Gastrocnemius medialis (tissue), 4 donors: Measurements from ENCODE around the gene NADSYN1. TPM values are rescaled to one million over a fixed set of nuclear protein-coding genes. Genes with fewer than 3 reads are reported as not detected.

Experiments used
- ATAC-seq, 2 donors: fragments of 150-250 bp; one replicate each; pipeline ENCODE4 v1.9.1; 2016
- DNase-seq, 2 donors: peaks; one replicate each; pipeline ENCODE4 v3.0.0-alpha.2; 2019
- H3K27ac ChIP-seq, 4 donors: fragments of 200-600 bp; sonication (generic); 1 replicate in 1 of 4; 2 replicates in 3 of 4; pipeline ENCODE4 v1.5.1; 2016 to 2018; ENCODE audit warnings: mild to moderate bottlenecking in 2 of 4, moderate library complexity in 1 of 4
- H3K27me3 ChIP-seq, 3 donors: fragments of 200-600 bp; sonication (generic) in 2 of 3; 1 replicate in 1 of 3; 2 replicates in 2 of 3; pipeline versions ENCODE4 v1.5.1 to v1.6.0; 2016 to 2019; ENCODE audit warnings: mild to moderate bottlenecking in 1 of 3, moderate library complexity in 1 of 3
- H3K36me3 ChIP-seq, 2 donors: fragments of 200-600 bp; sonication (generic) in 1 of 2; one replicate each; pipeline ENCODE4 v1.5.1; 2017 to 2018
- H3K4me1 ChIP-seq, 2 donors: fragments of 200-600 bp; sonication (generic) in 1 of 2; one replicate each; pipeline ENCODE4 v1.5.1; 2016 to 2017; ENCODE audit warnings: mild to moderate bottlenecking in 2 of 2
- H3K4me3 ChIP-seq, 4 donors: fragments of 200-600 bp; sonication (generic) in 3 of 4; 1 replicate in 1 of 4; 2 replicates in 3 of 4; pipeline ENCODE4 v1.5.1; 2016 to 2019; ENCODE audit warnings: mild to moderate bottlenecking in 2 of 4
- H3K9me3 ChIP-seq, 3 donors: fragments of 200-600 bp; sonication (generic) in 2 of 3; 1 replicate in 1 of 3; 2 replicates in 2 of 3; pipeline ENCODE4 v1.5.1; 2016 to 2019
- CTCF ChIP-seq, 5 experiments: fragments of 450-650 bp in 3 of 5; fragments of 200-600 bp in 2 of 5; sonication (generic) in 2 of 5; IDR thresholded peaks in 4 of 5; conservative IDR thresholded peaks in 1 of 5; 1 replicate in 4 of 5; 2 replicates in 1 of 5; pipeline ENCODE4 v1.5.1; 2016 to 2019; ENCODE audit warnings: antibody characterized with exemption in 5 of 5, mild to moderate bottlenecking in 3 of 5, moderate library complexity in 3 of 5
- POLR2A ChIP-seq, 2 donors: fragments of 450-650 bp; IDR thresholded peaks; one replicate each; pipeline ENCODE4 v1.6.1; 2017; ENCODE audit warnings: antibody characterized with exemption in 2 of 2, mild to moderate bottlenecking in 2 of 2, moderate library complexity in 2 of 2
- in situ Hi-C, 4 donors: fragments of 200-750 bp; cut with MboI; loops; one replicate each; pipeline versions ENCODE4 v1.15.0 to v1.8.0; 2017; ENCODE audit warnings: low sequenced_read_pairs in 4 of 4
- intact Hi-C: fragments of 100-400 bp; cut with DNase I; formaldehyde crosslinking; loops from one replicate; pipeline ENCODE4 v1.15.1; 2023; ENCODE audit warnings: low total_unique reads
- total RNA-seq, 4 donors: library from RNA; depleted of rRNA; stranded (reverse); fragments of >200 nt; gene quantifications; one replicate each; pipeline versions ENCODE4 v1.1.0 to v1.2.3, GENCODE V29; 2016

The NADSYN1 gene
- total RNA-seq, 4 donors from 2014 or later = 10.5 to 27.1 (median 16.0) TPM

- Histone ChIP-seq H3K27ac (no peak overlapping the region), H3K36me3 (peaks cover 0 to 87% of the 10 kb centered on the region in 2 donors), H3K4me1 (no peaks in the 10 kb centered on the region), H3K27me3 (no peaks in the 10 kb centered on the region), H3K9me3 (no peaks in the 10 kb centered on the region), H3K4me3 (no peak overlapping the region)
- no peak for ATAC-seq
- DNase-seq = no peak
- intact Hi-C loops (no loop called here), in situ Hi-C loops (no loop called here)
- no peak for TF ChIP-seq CTCF (IDR thresholded peaks at IDR 0.05 in 4 of 5, conservative IDR thresholded peaks at IDR 0.05 in 1 of 5)
- no peak for TF ChIP-seq POLR2A (IDR thresholded peaks at IDR 0.05)
Observed at GRCh38 chr11:71481101-71481960, 28.3 kb downstream of the NADSYN1 start.

GRCh38 chr11:71482216-71482615 is 29.2 kb downstream of the NADSYN1 start:
- Histone ChIP-seq H3K27ac (no peak overlapping the region), H3K27me3 (no peaks in the 10 kb centered on the region), H3K36me3 (peaks cover 0 to 82% of the 10 kb centered on the region in 2 donors), H3K4me1 (no peaks in the 10 kb centered on the region), H3K9me3 (no peaks in the 10 kb centered on the region), H3K4me3 (no peak overlapping the region)
- TF ChIP-seq POLR2A (IDR thresholded peaks at IDR 0.05) = no peak
- no peak for TF ChIP-seq CTCF (IDR thresholded peaks at IDR 0.05 in 4 of 5, conservative IDR thresholded peaks at IDR 0.05 in 1 of 5)
- ATAC-seq (no peak), DNase-seq (no peak)
- in situ Hi-C loops (no loop called here), intact Hi-C loops (no loop called here)

GRCh38 chr11:71482746-71483364 is 29.9 kb downstream of the NADSYN1 start:
- Histone ChIP-seq H3K4me1 (no peaks in the 10 kb centered on the region), H3K9me3 (no peaks in the 10 kb centered on the region), H3K4me3 (no peak overlapping the region), H3K27ac (no peak overlapping the region), H3K36me3 (peaks cover 0 to 78% of the 10 kb centered on the region in 2 donors), H3K27me3 (no peaks in the 10 kb centered on the region)
- DNase-seq = no peak
- in situ Hi-C loops = no loop called here
- TF ChIP-seq CTCF (IDR thresholded peaks at IDR 0.05 in 4 of 5, conservative IDR thresholded peaks at IDR 0.05 in 1 of 5) = no peak
- no peak for TF ChIP-seq POLR2A (IDR thresholded peaks at IDR 0.05)
- intact Hi-C loops = no loop called here
- ATAC-seq = no peak

- peaks cover 0 to 70% of the 10 kb centered on the region in 2 donors for H3K36me3 ChIP-seq
- no peaks in the 10 kb centered on the region for H3K27me3 ChIP-seq
- H3K27ac ChIP-seq = no peak overlapping the region
- ATAC-seq (no peak), DNase-seq (no peak)
- intact Hi-C loops = no loop called here
- no peaks in the 10 kb centered on the region for H3K4me1 ChIP-seq
- no peak overlapping the region for H3K4me3 ChIP-seq
- in situ Hi-C loops = no loop called here
- H3K9me3 ChIP-seq = no peaks in the 10 kb centered on the region
- TF ChIP-seq POLR2A (IDR thresholded peaks at IDR 0.05) (no peak), CTCF (IDR thresholded peaks at IDR 0.05 in 4 of 5, conservative IDR thresholded peaks at IDR 0.05 in 1 of 5) (no peak)
Observed at GRCh38 chr11:71483692-71484091, 30.7 kb downstream of the NADSYN1 start.
